PC-3 (cell line): ENCODE data around the gene NR1I2.

Source experiments
- EZH2 ChIP-seq: fragments of 300-600 bp; sonication (generic); IDR thresholded peaks from one replicate; pipeline ENCODE4 v1.6.1; 2017; ENCODE audit warnings: antibody characterized with exemption, mild to moderate bottlenecking, low read length; ENCODE audit not compliant: unreplicated experiment
- EZH2phosphoT487 ChIP-seq: fragments of 300-600 bp; sonication (generic); IDR thresholded peaks from 2 replicates; pipeline ENCODE4 v1.6.1; 2018; ENCODE audit warnings: mild to moderate bottlenecking, antibody characterized with exemption, low read length, borderline replicate concordance
- TF ChIP-seq, protein P1 (sequence below): fragments of 300-600 bp; sonication (generic); conservative IDR thresholded peaks from 2 replicates; pipeline ENCODE4 v1.5.1; 2017; ENCODE audit warnings: antibody characterized with exemption, low read depth, mild to moderate bottlenecking, low read length

DNA sequence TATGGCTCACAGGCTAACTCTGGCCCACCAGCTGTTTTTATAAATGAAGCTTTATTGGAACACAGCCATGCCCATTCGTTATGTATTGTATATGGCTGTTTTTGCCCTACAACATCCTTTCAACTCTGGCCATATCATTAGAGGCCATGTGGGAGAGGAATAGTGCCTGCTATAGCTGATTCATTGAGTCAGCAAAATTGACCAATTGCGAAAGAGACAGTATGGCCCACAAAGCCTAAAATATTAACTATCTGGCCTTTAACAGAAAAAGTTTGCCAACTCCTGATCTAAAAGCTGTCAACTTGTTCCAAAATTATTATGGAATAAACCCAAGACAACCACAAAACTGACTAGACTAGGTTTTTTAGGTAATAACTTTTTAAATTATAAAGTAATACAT, 1.4 kb downstream of the NR1I2 start:
- TF ChIP-seq, protein P1, sequence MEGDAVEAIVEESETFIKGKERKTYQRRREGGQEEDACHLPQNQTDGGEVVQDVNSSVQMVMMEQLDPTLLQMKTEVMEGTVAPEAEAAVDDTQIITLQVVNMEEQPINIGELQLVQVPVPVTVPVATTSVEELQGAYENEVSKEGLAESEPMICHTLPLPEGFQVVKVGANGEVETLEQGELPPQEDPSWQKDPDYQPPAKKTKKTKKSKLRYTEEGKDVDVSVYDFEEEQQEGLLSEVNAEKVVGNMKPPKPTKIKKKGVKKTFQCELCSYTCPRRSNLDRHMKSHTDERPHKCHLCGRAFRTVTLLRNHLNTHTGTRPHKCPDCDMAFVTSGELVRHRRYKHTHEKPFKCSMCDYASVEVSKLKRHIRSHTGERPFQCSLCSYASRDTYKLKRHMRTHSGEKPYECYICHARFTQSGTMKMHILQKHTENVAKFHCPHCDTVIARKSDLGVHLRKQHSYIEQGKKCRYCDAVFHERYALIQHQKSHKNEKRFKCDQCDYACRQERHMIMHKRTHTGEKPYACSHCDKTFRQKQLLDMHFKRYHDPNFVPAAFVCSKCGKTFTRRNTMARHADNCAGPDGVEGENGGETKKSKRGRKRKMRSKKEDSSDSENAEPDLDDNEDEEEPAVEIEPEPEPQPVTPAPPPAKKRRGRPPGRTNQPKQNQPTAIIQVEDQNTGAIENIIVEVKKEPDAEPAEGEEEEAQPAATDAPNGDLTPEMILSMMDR, result no peak
- no peak for TF ChIP-seq EZH2
- no peak for TF ChIP-seq EZH2phosphoT487
